Measurements from ENCODE around the gene MLLT10. TPM values are rescaled to one million over a fixed set of nuclear protein-coding genes. Genes with fewer than 3 reads are reported as not detected.
"Not testable (repeated sequence)": the region's sequence is repeated elsewhere in the genome, so short reads cannot be mapped to it uniquely, and the experiment has no call there.

MLLT10 gene
- total RNA-seq, 1 donor from 2014 or later, result 32.3 TPM

GRCh38 chr10:21607907-21608306 is 73.9 kb downstream of the MLLT10 start:
- H3K4me3 ChIP-seq (ENCODE audit: low read depth, low read length), result no peak overlapping the region
- no peak for TF ChIP-seq CTCF (IDR thresholded peaks at IDR 0.05; ENCODE audit: insufficient read depth, low read length, poor library complexity, severe bottlenecking)
- no peaks in the 10 kb centered on the region for H3K36me3 ChIP-seq (ENCODE audit: control insufficient read depth, insufficient read depth, low read length)
- H3K27me3 ChIP-seq (ENCODE audit: control insufficient read depth, insufficient read depth, low read length), result no peaks in the 10 kb centered on the region
- DNase-seq (ENCODE audit: low read depth), result no peak

DNA sequence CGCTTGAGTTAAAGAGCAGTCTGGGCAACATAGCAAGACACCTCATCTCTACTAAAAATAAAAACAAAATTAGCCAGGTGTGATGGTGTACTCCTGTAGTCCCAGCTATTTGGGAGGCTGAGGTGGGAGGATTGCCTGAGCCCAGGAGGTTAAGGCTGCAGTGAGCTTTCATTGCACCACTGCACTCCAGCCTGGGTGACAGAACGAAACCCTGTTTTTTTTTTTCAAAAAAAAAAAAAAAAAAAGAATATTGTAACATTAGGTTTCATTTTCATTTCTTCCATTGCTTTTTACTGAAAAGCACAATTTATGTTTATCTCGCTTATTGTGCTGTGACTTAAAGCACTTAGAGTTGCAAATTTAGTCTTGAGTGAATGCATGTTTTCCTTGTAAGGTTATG is 80.0 kb downstream of the MLLT10 start:
- H3K27me3 ChIP-seq (ENCODE audit: control insufficient read depth, insufficient read depth, low read length), result no peaks in the 10 kb centered on the region
- no peak overlapping the region for H3K4me3 ChIP-seq (ENCODE audit: low read depth, low read length)
- H3K36me3 ChIP-seq (ENCODE audit: control insufficient read depth, insufficient read depth, low read length), result no peaks in the 10 kb centered on the region
- no peak for TF ChIP-seq CTCF (IDR thresholded peaks at IDR 0.05; ENCODE audit: insufficient read depth, low read length, poor library complexity, severe bottlenecking)
- DNase-seq (ENCODE audit: low read depth), result no peak

DNA sequence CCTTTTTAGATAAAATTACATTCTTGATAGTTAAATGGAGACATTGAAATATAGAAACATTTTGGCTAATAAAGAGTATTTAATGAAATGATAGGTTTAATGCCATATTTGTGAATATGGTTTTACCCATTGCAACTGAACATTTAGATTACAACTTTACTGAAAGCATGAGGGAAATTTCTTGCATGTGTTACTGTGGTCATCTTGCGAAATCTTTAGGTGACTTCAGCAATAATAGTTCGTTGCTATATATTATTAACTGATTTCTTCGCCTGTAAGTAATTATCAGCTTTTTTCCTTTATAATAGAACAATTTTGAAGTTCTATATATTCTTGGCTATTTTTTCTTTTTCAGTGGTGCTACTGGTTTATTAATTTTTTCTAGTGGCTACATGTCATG is 83.2 kb downstream of the MLLT10 start:
- Histone ChIP-seq H3K4me3 (ENCODE audit: low read depth, low read length) (no peak overlapping the region), H3K36me3 (ENCODE audit: control insufficient read depth, insufficient read depth, low read length) (no peaks in the 10 kb centered on the region), H3K27me3 (ENCODE audit: control insufficient read depth, insufficient read depth, low read length) (no peaks in the 10 kb centered on the region)
- TF ChIP-seq CTCF (IDR thresholded peaks at IDR 0.05; ENCODE audit: insufficient read depth, low read length, poor library complexity, severe bottlenecking), result no peak
- no peak for DNase-seq (ENCODE audit: low read depth)

DNA sequence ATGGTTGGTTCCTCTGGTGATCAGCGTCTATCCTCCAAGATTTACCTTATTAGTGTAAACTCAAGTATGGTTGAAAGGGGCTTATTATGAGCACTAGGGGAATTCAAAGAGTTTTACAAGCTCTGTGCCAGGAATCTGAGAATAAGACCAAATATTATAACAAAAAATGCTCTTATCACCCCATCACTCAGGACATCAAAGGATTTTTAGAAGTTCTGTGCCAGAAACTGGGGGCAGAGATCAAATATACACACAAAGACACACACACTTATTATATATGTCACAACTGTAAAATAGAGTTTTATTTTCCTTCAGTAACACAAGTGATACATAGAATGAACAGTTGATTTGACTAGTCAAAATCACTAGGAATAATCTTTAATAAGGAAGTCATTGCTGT is 89.3 kb downstream of the MLLT10 start:
- no peaks in the 10 kb centered on the region for H3K36me3 ChIP-seq (ENCODE audit: control insufficient read depth, insufficient read depth, low read length)
- TF ChIP-seq CTCF (IDR thresholded peaks at IDR 0.05; ENCODE audit: insufficient read depth, low read length, poor library complexity, severe bottlenecking), result no peak
- no peaks in the 10 kb centered on the region for H3K27me3 ChIP-seq (ENCODE audit: control insufficient read depth, insufficient read depth, low read length)
- H3K4me3 ChIP-seq (ENCODE audit: low read depth, low read length), result no peak overlapping the region
- no peak for DNase-seq (ENCODE audit: low read depth)

- not testable (repeated sequence) for DNase-seq (ENCODE audit: low read depth)
These were observed 90.4 kb downstream of the MLLT10 start for GRCh38 chr10:21624421-21624820.

GRCh38 chr10:21624951-21625350 is 90.9 kb downstream of the MLLT10 start:
- no peak for DNase-seq (ENCODE audit: low read depth)
- no peak for TF ChIP-seq CTCF (IDR thresholded peaks at IDR 0.05; ENCODE audit: insufficient read depth, low read length, poor library complexity, severe bottlenecking)
- Histone ChIP-seq H3K4me3 (ENCODE audit: low read depth, low read length) (no peak overlapping the region), H3K36me3 (ENCODE audit: control insufficient read depth, insufficient read depth, low read length) (no peaks in the 10 kb centered on the region), H3K27me3 (ENCODE audit: control insufficient read depth, insufficient read depth, low read length) (no peaks in the 10 kb centered on the region)

More at GRCh38 chr10:21624421-21624820, 90.4 kb downstream of the MLLT10 start:
- not testable (repeated sequence) for H3K36me3 ChIP-seq (ENCODE audit: control insufficient read depth, insufficient read depth, low read length); H3K4me3 ChIP-seq (ENCODE audit: low read depth, low read length); H3K27me3 ChIP-seq (ENCODE audit: control insufficient read depth, insufficient read depth, low read length)
